ENCODE results near the gene PDZRN3.
"Not testable (repeated sequence)": the region's sequence is repeated elsewhere in the genome, so short reads cannot be mapped to it uniquely, and the experiment has no call there.

Gene PDZRN3

DNA sequence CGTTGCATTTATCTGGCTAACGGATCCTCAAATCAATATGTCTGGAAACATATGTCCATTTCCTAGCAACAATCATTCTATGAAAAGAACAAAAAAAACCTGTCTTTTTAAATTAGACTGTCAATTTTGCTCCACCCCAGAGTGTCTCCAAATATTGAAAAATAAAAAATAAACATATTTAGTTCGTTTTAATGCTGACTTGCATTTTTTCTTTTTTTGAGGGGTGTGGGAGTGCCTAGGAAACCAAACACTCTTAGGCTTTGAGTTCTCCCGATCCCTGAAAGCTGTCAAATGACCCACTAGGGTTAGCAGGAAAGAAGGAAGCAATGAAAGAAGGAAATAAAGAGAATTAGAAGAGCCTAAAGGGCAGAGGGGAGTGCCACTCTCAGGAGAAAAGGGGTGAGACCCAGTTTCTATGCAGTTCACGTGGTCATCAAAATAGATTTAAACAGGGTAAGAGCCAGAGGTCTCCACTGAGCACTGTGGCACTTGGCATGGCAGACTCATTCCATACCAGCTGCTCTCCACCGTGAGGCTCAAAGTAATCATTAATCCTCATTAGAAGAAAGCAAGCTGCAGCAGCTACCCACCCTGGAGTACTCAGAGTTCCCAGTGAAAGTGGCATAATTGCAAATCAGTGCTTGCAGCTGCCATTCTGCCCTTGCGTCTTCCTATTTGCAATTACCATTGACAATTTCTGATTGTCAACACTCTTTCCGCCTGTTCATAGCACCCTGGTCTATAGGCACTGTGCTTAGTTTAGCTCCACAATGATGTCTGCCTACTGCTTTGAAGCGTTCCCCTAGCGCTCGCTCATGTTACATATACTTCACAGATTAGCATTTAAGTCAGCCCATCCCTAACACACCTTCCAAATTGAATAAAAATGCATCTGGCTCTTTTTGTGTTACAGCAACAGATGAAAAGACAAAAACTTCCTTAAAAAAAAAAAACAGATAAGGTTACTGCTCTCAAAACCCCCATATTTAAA lies 32.3 kb downstream of the PDZRN3 start:
- no peak for DNase-seq (ENCODE audit: low read depth in 1 of 2, low spot score in 1 of 2)

- no peak for DNase-seq (ENCODE audit: low read depth in 1 of 2, low spot score in 1 of 2)
Observed at GRCh38 chr3:73591286-73591800, 33.4 kb downstream of the PDZRN3 start.

DNA sequence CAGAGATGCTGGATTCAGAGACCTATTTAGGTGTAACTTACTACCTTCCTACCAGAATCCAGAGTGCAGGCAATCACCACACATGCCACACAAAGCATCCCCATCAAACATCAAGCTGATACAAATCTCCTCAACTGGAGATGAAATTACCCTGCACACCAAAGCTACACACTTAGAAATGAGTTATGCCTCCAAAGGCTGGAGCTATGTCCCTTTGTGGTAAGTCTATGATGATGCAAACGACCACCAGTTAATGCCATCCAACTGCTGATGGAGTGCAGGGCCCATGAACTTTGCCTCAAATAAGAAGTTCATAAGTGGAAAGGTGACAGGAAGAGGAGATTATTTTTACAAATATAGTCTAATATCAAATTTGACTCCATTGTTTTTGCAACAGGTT lies 38.1 kb downstream of the PDZRN3 start:
- DNase-seq (ENCODE audit: low read depth in 1 of 2, low spot score in 1 of 2): no peak

DNA sequence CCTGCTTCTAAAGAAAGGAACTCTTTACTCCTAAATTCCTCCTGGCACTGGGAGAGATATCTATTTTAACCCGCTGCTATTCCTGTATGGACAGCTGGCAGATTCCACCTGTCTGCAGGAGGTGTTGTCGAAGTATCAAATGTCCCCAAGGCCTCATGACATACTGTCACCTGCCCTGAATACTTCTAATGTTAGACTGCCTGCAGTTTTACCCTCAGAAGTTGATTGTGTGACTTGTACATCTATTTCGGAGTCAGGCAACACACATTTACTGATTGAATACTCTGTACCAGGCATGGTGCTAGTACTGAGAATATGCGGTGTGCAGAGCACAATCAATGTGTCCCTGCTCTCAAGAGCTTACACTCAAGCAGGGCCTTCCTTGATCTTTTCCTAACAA lies 38.6 kb downstream of the PDZRN3 start:
- no peak for DNase-seq (ENCODE audit: low read depth in 1 of 2, low spot score in 1 of 2)

DNA sequence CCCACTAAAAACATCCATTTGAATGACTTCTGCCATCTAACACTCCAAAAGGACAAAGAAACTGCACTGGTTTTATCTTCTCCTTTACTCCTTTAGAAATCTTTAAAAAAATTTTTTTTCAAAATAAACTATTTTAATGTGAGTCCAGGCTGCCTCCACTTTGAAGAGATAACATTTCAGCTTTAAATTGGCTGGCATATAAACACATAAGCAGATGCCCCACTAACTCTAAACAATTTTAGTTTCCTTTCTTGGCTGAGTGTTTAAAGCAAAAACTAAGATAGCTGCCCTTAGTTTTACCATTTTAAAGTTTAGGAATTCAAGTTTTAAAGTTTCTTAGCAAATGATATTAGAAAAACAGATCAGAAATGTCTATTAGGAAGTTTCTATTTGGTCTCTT lies 39.9 kb downstream of the PDZRN3 start:
- DNase-seq (ENCODE audit: low read depth in 1 of 2, low spot score in 1 of 2): no peak

GRCh38 chr3:73582535-73582934 lies 42.2 kb downstream of the PDZRN3 start:
- no peak for DNase-seq (ENCODE audit: low read depth in 1 of 2, low spot score in 1 of 2)

DNA sequence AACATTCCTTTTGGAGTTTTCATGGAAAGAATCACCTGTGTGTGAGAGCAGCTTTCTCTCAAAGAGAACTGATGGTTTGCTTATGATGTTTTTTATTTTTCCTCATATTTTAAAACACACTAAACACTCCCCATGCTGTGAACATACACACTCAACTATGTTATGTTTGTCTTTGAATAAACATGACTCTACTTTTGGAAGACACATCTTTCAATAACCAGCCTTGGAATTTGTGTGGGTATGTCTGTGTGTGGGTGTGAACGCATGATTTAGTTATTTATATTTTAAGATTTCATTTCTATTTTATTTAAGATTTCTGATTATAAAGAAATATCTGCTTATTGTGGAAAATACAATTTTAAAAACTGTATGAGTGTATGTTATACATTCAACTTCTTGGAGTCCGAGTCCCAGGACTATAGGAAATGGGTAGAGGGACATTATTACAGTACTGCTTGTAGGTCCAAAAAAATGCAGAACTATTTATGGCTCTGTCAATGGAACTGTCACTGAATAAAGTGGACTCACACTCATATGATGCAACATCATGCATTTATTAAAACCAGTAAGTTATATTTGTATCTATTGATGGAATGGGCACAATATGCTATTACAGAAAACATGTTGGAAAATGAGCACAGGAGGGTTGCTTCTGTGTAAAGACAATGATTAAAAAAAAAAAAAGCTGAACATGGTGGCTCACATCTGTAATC lies 43.5 kb downstream of the PDZRN3 start:
- DNase-seq (ENCODE audit: low read depth in 1 of 2, low spot score in 1 of 2): no peak

GRCh38 chr3:73580343-73580742 lies 44.4 kb downstream of the PDZRN3 start:
- no peak for DNase-seq (ENCODE audit: low read depth in 1 of 2, low spot score in 1 of 2)

- no peak for DNase-seq (ENCODE audit: low read depth in 1 of 2, low spot score in 1 of 2)
Observed at GRCh38 chr3:73577704-73578103, 47.0 kb downstream of the PDZRN3 start.

GRCh38 chr3:73576999-73577461 lies 47.7 kb downstream of the PDZRN3 start:
- DNase-seq (ENCODE audit: low read depth in 1 of 2, low spot score in 1 of 2): no peak

DNA sequence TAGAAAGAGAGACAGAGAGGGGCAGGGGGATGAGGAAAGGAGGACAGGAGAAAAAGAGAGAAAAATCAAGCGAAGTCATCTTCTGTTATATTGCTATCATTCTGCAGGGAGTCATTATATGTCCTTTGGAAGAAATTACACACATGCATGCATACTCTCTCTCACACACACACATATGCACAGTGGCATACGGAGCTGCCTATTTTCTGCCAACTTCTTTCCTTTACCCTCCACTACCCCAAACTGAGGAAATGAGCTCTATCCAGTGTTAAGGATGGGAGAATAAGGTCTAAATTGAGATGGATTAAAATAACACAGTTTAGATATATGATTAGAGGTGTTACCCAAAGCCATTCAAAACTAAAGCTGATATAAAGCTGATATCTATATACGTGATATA lies 48.8 kb downstream of the PDZRN3 start:
- no peak for DNase-seq (ENCODE audit: low read depth in 1 of 2, low spot score in 1 of 2)

GRCh38 chr3:73575519-73575918 lies 49.2 kb downstream of the PDZRN3 start:
- DNase-seq (ENCODE audit: low read depth in 1 of 2, low spot score in 1 of 2): no peak

DNA sequence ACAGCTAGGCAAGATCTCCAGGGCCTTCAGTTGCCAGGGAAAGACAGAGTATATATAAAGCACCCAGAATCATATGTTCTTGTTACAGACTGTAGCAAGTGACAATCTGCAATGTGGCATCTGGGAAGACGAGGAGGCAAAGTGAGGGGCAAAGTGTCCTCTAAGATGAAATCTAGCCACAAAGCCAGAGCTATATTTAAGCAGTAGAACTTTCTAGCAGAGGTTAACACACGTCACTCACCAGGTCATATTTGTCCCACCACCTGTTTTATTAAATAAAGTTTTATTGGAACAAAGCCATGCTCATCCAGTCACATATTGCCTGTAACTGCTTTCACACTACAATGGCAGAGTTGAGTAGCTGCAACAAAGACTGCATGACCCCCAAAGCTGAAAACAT lies 51.5 kb downstream of the PDZRN3 start:
- DNase-seq (ENCODE audit: low read depth in 1 of 2, low spot score in 1 of 2): no peak

- no peak for DNase-seq (ENCODE audit: low read depth in 1 of 2, low spot score in 1 of 2)
Observed at GRCh38 chr3:73572368-73572767, 52.4 kb downstream of the PDZRN3 start.

GRCh38 chr3:73571238-73571794 lies 53.4 kb downstream of the PDZRN3 start:
- DNase-seq (ENCODE audit: low read depth in 1 of 2, low spot score in 1 of 2): no peak

GRCh38 chr3:73569246-73569760 lies 55.4 kb downstream of the PDZRN3 start:
- no peak for DNase-seq (ENCODE audit: low read depth in 1 of 2, low spot score in 1 of 2)

DNA sequence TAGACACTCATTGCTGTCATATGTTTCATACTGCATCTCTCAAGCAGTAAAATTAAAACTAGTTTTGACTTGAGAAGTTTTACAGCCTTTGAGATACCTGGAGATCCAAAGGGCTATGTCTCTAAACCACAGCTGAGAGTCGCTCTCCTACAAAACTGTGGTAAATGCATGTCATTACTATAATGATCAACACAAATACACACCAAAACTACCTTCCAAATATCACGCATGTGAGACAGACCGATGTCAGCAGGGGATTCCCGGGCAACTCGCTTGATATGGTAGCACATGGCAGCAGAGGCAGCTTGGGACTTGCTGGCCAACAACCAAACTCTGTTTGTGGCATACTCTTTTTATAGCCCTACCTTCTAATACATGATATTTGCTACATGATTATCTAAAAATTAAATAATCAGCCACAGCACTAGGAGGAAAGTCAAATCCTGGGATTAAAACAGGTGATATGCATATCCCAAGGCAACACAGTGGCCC lies 56.3 kb downstream of the PDZRN3 start:
- DNase-seq (ENCODE audit: low read depth in 1 of 2, low spot score in 1 of 2): no peak

- DNase-seq (ENCODE audit: low read depth in 1 of 2, low spot score in 1 of 2): not testable (repeated sequence)
Observed at GRCh38 chr3:73565374-73565773, 59.4 kb downstream of the PDZRN3 start.

DNA sequence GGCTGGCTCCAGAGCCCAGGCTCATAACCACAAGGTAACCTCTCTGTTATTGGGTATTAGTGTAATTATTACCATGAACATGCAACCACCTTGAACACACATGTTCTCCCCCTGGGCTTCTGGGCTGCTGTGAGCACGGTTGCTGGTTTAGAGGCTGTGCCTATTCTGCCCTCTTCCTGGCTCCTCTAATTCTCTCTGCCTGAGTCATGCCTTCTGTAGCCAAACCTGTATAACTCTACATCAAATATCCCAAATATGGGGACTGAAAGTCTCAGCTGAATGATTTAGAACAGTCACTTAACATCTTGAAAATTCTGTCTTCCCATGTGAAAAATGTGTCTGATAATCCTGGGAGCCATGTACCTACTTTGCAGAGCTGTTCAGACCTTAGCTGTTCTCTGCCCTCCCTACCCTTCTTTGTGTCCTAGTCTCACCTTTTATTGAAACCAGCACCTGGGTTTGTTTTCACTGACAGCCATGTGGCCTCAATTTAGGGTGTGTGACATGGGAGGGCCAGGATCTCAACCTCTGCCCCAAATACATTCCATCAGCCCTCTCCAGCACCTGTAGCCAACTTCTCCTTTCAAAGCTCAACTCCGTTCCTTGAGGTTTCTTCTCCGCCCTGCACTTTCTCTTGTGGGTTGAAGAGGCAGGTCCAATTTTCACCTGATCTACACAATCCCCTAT lies 60.7 kb downstream of the PDZRN3 start:
- no peak for DNase-seq (ENCODE audit: low read depth in 1 of 2, low spot score in 1 of 2)

GRCh38 chr3:73561494-73561893 lies 63.2 kb downstream of the PDZRN3 start:
- DNase-seq (ENCODE audit: low read depth in 1 of 2, low spot score in 1 of 2): no peak

GRCh38 chr3:73559749-73560148 lies 65.0 kb downstream of the PDZRN3 start:
- no peak for DNase-seq (ENCODE audit: low read depth in 1 of 2, low spot score in 1 of 2)
